Naive thymus-derived CD8-positive, alpha-beta T cell (primary cell): ENCODE results near the gene KNDC1. TPM values are rescaled to one million over a fixed set of nuclear protein-coding genes. Genes with fewer than 3 reads are reported as not detected.
A peak's percentile ranks its signal among the peaks of the same experiment; 100 is the strongest.

Experiments
- ATAC-seq, 2 donors: fragments of 150-1000 bp; cut with Tn5 transposase in 1 of 2; sonication (Bioruptor Pico), chemical (Tn5 transposase) in 1 of 2; 1 replicate in 1 of 2; 2 replicates in 1 of 2; pipeline ENCODE4 v1.10.0; 2021; ENCODE audit warnings: mild to moderate bottlenecking in 2 of 2, moderate library complexity in 2 of 2
- POLR2A ChIA-PET: fragments of 350-600 bp; sonication (Branson Sonifier 250); formaldehyde crosslinking; loops from one replicate; lab custom pipeline; 2021; ENCODE audit warnings: antibody characterized with exemption; lab: Charles Lee
- DNase-seq, 10 donors: peaks; one replicate each; pipeline versions ENCODE4 v3.0.0 to v3.0.0-alpha.2; 2020 to 2022
- H3K27ac Mint-ChIP-seq, 10 donors: one replicate each; pipeline ENCODE4 v1.8.0; 2020 to 2022; ENCODE audit warnings: mild to moderate bottlenecking in 10 of 10, mixed read lengths in 10 of 10, moderate library complexity in 4 of 10, inconsistent platforms in 1 of 10
- H3K27me3 Mint-ChIP-seq, 5 donors: one replicate each; pipeline ENCODE4 v1.8.0; 2021 to 2022; ENCODE audit warnings: mixed read lengths in 5 of 5
- H3K36me3 Mint-ChIP-seq, 3 donors: one replicate each; pipeline ENCODE4 v1.8.0; 2020 to 2022; ENCODE audit warnings: mixed read lengths in 3 of 3, mild to moderate bottlenecking in 2 of 3, inconsistent platforms in 1 of 3
- H3K4me1 Mint-ChIP-seq, 4 donors: one replicate each; pipeline ENCODE4 v1.8.0; 2021 to 2022; ENCODE audit warnings: mixed read lengths in 4 of 4
- H3K4me3 Mint-ChIP-seq, 10 donors: one replicate each; pipeline ENCODE4 v1.8.0; 2020 to 2022; ENCODE audit warnings: mild to moderate bottlenecking in 10 of 10, mixed read lengths in 10 of 10, moderate library complexity in 6 of 10, inconsistent platforms in 1 of 10
- H3K9me3 Mint-ChIP-seq, 9 donors: one replicate each; pipeline ENCODE4 v1.8.0; 2020 to 2022; ENCODE audit warnings: mixed read lengths in 9 of 9, mild to moderate bottlenecking in 3 of 9, inconsistent platforms in 1 of 9, moderate library complexity in 1 of 9
- polyA plus RNA-seq, 3 donors: library from polyadenylated mRNA; unstranded; fragments of 300-500 nt; fragmentation: Illumina TruSeq; gene quantifications; one replicate each; pipeline ENCODE4 v1.2.3, GENCODE V29; 2021
- total RNA-seq, 8 experiments: library from RNA in 2 of 8; stranded (reverse) in 2 of 8; gene quantifications; one replicate each; pipeline ENCODE4 v1.2.3 and lab custom pipeline; 2021 to 2026

Gene KNDC1
- total and polyA plus RNA-seq, 5 experiments from 2014 or later: 0.49 TPM; not detected in 4

DNA sequence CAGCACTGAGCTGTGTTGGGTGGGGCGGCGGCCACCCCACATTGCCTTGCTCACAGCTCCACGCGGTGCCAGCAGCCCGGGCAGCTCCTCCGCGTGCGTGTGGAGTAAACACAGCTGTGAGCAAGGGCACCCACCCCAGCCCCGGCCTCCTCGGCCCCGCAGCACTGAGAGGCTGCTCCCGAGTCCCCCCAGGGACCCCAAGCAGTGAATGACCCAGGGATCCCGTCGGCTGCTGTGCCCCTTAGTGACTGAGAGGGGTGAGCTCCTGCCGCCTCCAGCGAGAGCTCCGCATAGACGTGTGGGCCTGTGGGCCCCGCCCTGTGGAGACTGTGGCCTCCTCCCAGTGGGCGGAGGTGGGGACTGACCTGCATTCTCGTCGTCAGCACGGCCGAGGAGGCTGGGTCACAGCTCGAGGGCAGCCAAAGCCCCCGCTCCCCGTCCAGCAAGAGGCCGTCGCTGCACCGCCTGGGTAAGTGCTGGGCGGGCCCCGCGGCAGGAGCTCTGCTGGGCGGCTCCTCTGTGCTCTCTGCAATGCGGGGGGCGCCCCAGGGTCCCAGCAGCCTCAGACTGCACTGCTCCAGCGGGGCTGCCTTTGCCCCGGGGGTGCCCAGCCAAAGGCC lies 40.1 kb downstream of the KNDC1 start:
- DNase-seq: no peak

DNA sequence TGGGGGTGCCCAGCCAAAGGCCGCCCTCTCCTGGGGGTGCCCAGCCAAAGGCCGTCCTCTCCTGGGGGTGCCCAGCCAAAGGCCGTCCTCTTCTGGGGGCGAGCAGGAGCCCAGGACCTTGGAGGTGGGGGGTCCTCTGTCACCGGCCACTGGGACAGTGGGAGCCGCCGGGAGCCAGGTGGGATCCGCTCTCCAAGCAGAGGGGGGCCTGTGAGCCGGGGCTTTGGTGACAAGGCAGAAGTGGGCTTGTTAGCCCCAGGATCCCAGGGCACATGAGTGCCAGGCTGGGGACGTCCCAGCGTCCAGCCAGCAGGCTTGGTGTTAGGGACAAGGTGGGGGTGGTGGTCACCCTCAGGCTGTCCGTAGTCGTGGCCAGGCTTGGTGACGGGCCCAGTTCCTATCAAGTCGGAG lies 40.6 kb downstream of the KNDC1 start:
- ATAC-seq: no peak
- H3K27ac Mint-ChIP-seq: no peak overlapping the region
- no peaks in the 10 kb centered on the region for H3K9me3 Mint-ChIP-seq
- H3K4me1 Mint-ChIP-seq: no peaks in the 10 kb centered on the region
- H3K27me3 Mint-ChIP-seq: peaks cover 0 to 1% (median 0%) of the 10 kb centered on the region in 5 donors
- POLR2A ChIA-PET: no interaction called here
- DNase-seq: no peak
- no peak overlapping the region for H3K4me3 Mint-ChIP-seq
- H3K36me3 Mint-ChIP-seq: no peaks in the 10 kb centered on the region

More for the DNA sequence above, 40.1 kb downstream of the KNDC1 start:
- H3K4me1 Mint-ChIP-seq: no peaks in the 10 kb centered on the region
- H3K36me3 Mint-ChIP-seq: no peaks in the 10 kb centered on the region
- no peaks in the 10 kb centered on the region for H3K9me3 Mint-ChIP-seq
- H3K27ac Mint-ChIP-seq: no peak overlapping the region
- H3K4me3 Mint-ChIP-seq: no peak overlapping the region
- H3K27me3 Mint-ChIP-seq: peaks cover 0 to 1% (median under 1%) of the 10 kb centered on the region in 5 donors
- ATAC-seq: no peak
- POLR2A ChIA-PET: no interaction called here

DNA sequence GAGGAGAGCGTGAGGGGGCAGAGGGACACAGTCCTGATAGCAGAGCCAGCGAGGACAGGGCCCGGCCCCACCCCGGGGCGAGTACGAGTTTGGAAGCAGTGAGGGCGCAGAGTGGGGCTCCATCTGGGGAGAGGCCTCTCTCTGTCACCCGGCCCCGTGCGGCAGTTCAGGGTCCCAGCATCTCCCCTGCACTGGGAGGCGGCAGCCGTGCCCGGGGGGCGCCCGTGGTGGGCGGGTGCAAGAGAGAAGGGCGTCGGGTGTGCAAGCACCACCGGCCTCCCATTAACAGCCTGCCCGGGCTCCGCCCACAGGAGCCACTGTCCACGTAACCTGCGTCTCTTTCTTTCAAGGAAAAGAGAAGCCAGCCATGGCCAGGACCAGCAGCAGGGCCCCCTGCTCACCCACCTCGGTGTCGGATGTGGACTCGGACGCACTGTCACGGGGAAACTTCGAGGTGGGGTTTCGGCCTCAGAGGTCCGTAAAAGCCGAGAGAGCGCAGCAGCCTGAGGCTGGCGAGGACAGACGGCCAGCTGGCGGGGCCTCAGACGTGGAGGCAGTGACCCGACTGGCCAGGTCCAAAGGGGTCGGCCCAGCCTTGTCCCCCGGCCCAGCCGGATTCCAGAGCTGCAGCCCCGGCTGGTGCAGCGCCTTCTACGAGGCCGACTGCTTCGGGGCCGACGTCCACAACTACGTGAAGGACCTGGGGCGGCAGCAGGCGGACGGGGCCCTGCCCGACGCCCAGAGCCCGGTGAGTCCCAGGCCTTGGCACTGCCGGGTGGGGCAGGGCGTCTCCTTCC lies 41.3 kb downstream of the KNDC1 start:
- Mint-ChIP-seq H3K4me3 (no peak overlapping the region), H3K36me3 (no peaks in the 10 kb centered on the region), H3K4me1 (no peaks in the 10 kb centered on the region), H3K27ac (no peak overlapping the region), H3K9me3 (no peaks in the 10 kb centered on the region), H3K27me3 (peaks cover 0 to 1% (median 0%) of the 10 kb centered on the region in 5 donors)
- DNase-seq (no peak), ATAC-seq (no peak)
- POLR2A ChIA-PET: no interaction called here

DNA sequence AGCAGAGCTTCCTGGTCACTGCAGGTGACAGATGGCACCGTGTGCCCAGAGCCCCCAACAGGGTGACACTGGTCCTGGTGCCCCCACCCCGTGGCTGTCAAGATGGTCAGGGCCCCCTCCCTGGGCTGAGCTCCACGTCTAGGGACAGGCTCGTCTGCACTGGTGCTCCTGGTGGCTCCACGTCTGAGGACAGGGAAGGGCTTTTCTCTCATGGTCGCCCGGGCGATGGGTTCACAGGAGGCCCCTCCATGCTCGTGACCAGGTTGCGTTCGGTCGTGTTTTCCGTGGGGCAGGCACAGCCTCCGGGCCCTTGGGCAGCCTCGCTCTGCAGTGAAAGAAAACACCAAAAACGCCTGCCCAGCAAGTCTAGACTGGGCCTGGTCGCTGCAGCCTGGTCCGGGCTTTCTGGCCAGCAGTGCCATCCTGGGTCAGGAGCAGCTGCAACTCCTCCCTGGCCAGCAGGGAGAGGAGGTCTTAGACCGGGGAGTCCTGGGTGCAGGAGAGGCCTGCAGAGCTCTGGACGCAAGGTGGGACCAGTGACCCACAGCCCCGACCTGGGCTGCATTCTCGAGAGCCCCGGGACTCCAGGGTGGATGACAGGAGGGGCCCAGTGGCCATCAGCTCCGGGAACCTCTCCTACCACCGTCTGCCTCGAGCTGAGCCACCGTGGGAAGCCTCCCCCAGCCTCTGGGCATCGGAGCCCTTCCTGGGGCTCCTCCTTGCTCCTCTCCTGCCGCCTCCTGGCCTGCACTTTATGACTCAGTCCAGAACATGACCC lies 42.1 kb downstream of the KNDC1 start:
- POLR2A ChIA-PET: no interaction called here
- ATAC-seq: no peak
- no peaks in the 10 kb centered on the region for H3K9me3 Mint-ChIP-seq
- H3K4me3 Mint-ChIP-seq: no peak overlapping the region
- DNase-seq: no peak
- no peaks in the 10 kb centered on the region for H3K4me1 Mint-ChIP-seq
- peaks cover 0 to 1% (median 0%) of the 10 kb centered on the region in 5 donors for H3K27me3 Mint-ChIP-seq
- H3K36me3 Mint-ChIP-seq: no peaks in the 10 kb centered on the region
- no peak overlapping the region for H3K27ac Mint-ChIP-seq

DNA sequence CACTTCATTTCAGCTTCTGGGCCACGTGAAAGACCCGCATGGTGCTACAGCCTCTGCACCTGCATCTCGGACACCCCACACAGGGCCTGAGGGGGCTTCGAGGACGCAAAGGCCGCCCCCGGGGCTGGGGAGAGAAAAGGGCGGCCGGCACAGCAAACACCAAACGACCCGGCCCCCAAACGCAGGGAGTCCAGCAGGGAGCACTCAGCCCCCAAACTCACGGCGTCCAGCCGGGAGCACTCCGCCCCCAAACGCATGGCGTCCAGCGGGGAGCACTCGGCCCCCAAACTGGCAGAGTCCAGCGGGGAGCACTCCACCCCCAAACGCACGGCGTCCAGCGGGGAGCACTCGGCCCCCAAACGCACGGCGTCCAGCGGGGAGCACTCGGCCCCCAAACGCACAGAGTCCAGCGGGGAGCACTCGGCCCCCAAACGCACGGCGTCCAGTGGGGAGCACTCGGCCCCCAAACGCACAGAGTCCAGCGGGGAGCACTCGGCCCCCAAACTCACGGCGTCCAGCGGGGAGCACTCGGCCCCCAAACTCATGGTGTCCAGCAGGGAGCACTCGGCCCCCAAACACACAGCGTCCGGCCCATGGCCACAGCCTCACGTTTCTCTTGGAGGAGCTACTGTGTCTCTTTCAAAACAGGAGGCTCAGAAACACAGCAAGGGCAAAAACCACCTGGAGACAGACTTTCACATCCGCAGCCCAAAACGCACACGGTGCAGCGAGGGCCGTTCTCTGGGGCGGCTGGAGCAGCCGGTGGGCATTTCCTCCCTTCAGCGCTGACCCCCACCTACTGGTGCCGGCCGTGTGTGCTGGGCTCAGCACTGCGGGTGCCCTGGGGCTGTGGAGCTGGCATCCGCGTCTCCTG lies 43.0 kb downstream of the KNDC1 start:
- Mint-ChIP-seq H3K36me3 (no peaks in the 10 kb centered on the region), H3K27ac (no peak overlapping the region), H3K9me3 (no peaks in the 10 kb centered on the region), H3K27me3 (peaks cover 0 to 1% (median 0%) of the 10 kb centered on the region in 5 donors), H3K4me3 (no peak overlapping the region), H3K4me1 (no peaks in the 10 kb centered on the region)
- no peak for DNase-seq
- no peak for ATAC-seq
- POLR2A ChIA-PET: no interaction called here

DNA sequence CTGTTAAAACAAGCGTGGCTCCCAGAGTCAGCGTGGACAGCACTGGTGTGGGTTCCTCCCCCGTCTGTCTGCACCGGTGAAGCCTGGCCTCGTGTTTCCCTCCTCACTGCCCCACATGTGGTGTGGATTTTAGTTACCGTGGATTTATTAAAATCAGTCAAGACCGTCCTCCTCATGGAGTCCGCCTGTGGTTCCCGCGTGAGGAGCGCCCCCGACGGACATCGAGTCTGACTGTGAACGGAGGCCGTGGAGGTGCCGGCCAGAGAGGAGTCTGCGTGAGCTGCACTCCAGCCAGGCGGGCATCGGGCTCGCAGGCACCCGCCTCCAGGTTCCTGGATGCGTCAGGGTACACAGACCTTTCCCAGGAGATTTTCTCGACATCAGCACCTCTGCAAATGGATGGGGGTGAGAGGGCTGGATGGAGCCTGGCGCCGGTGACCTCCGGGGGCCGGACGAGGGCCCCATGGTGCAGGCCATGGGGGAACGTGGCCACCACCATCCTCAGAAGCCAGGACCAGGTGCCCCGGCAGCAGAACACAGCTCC lies 43.7 kb downstream of the KNDC1 start:
- POLR2A ChIA-PET: no interaction called here
- no peak for ATAC-seq
- H3K9me3 Mint-ChIP-seq: no peaks in the 10 kb centered on the region
- H3K27ac Mint-ChIP-seq: no peak overlapping the region
- peaks cover 0 to 1% (median 0%) of the 10 kb centered on the region in 5 donors for H3K27me3 Mint-ChIP-seq
- DNase-seq: no peak
- no peaks in the 10 kb centered on the region for H3K36me3 Mint-ChIP-seq
- H3K4me1 Mint-ChIP-seq: no peaks in the 10 kb centered on the region
- no peak overlapping the region for H3K4me3 Mint-ChIP-seq

DNA sequence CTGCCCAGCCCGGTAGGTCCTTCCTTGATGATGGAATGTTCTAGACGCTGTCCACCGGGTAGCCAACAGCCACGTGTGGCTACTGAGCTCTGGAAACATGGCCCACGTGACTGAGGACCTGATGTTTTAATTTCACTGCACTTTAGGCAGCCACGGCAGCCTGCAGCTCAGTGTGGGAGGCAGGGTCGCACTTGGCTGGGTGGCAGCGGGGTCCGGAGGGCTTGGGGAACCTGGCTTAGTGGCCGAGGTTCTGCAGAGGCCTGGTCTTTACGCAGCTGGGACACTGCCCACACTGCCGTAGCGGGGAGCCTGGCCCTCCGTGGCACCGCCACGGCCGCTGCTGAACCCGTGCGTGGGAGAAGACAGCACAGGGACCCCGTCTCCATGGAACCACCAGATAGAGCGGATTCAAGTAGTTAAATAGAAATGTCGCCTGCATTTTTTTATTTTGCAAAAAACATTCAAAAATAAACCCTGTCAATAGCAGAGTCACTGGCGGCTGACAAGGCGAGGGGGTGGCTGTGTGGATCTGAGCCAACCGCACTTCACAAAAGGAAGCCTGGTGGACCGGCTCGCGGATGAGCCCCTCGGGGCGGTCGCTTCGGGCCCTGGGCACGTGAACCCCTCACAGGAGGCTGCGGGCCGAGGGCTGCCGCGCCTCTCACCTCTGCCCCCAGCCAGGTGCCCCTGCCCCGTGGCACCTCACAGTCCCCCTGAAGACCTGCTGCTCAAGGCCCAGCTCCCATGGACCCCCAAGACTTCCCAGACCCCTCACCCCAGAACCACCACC lies 44.4 kb downstream of the KNDC1 start:
- H3K36me3 Mint-ChIP-seq: no peaks in the 10 kb centered on the region
- POLR2A ChIA-PET: no interaction called here
- H3K27me3 Mint-ChIP-seq: peaks cover 0 to 1% (median 0%) of the 10 kb centered on the region in 5 donors
- DNase-seq (no peak), ATAC-seq (no peak)
- no peak overlapping the region for H3K4me3 Mint-ChIP-seq
- H3K27ac Mint-ChIP-seq: no peak overlapping the region
- H3K9me3 Mint-ChIP-seq: no peaks in the 10 kb centered on the region
- no peaks in the 10 kb centered on the region for H3K4me1 Mint-ChIP-seq

DNA sequence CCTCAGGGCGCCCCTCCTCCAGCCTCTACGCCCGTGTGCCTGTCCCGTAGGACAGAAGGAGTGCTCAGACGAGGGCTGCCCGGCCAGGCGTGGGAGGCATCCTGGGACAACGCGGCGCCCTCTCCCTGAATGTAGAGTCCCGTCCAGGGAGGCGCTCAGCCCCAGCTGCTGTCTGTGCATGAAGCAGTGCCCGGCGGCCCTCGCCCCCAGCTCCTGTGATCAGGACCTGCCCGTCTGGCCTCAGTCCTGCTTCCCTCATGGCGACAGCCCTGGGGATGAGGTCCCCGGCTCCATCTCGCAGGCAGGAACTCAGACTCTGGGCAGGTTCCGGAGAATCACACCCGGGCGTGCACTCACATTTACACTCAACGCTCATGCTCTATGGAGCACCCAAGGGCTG lies 45.1 kb downstream of the KNDC1 start:
- no peaks in the 10 kb centered on the region for H3K9me3 Mint-ChIP-seq
- H3K36me3 Mint-ChIP-seq: no peaks in the 10 kb centered on the region
- no peak for DNase-seq
- no peak overlapping the region for H3K27ac Mint-ChIP-seq
- H3K4me3 Mint-ChIP-seq: no peak overlapping the region
- H3K4me1 Mint-ChIP-seq: no peaks in the 10 kb centered on the region
- POLR2A ChIA-PET: no interaction called here
- no peak for ATAC-seq
- peaks cover 0 to 1% (median 0%) of the 10 kb centered on the region in 5 donors for H3K27me3 Mint-ChIP-seq

- Mint-ChIP-seq H3K27me3 (peaks cover 0 to 6% (median 3%) of the 10 kb centered on the region in 5 donors), H3K4me3 (no peak overlapping the region), H3K27ac (no peak overlapping the region), H3K9me3 (no peaks in the 10 kb centered on the region), H3K4me1 (peaks cover 0 to 4% (median under 1%) of the 10 kb centered on the region in 4 donors), H3K36me3 (no peaks in the 10 kb centered on the region)
- no peak for ATAC-seq
- POLR2A ChIA-PET: no interaction called here
- no peak for DNase-seq
These were observed 46.5 kb downstream of the KNDC1 start for GRCh38 chr10:133206356-133207040.

GRCh38 chr10:133207041-133207600 lies 47.1 kb downstream of the KNDC1 start:
- peaks cover 0 to 4% (median under 1%) of the 10 kb centered on the region in 4 donors for H3K4me1 Mint-ChIP-seq
- peaks cover 0 to 12% (median 3%) of the 10 kb centered on the region in 5 donors for H3K27me3 Mint-ChIP-seq
- no peak overlapping the region for H3K27ac Mint-ChIP-seq
- DNase-seq (peak in 1 of 10 donors; percentile 1), ATAC-seq (no peak)
- H3K9me3 Mint-ChIP-seq: no peaks in the 10 kb centered on the region
- POLR2A ChIA-PET: no interaction called here
- H3K36me3 Mint-ChIP-seq: no peaks in the 10 kb centered on the region
- no peak overlapping the region for H3K4me3 Mint-ChIP-seq

DNA sequence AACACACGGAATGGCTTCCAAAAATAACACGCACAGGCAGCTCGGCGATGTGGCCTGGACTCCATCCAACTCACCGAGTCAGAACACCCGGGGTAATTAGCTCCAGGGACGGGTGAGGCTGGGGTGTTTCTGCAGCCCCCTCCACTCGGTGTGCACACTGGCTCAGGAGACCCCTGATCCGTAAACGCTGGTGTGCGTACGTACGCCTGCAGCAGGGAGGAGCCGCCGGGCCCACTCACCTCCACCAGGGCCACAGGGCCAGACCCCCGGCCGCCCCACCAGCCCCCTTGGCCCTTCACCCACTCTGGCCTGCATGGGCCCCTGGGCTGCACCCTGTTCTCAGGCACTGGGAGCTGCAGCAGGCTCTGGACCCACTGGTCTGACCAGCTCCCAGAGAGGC lies 47.6 kb downstream of the KNDC1 start:
- Mint-ChIP-seq H3K4me1 (peaks cover 0 to 4% (median under 1%) of the 10 kb centered on the region in 4 donors), H3K36me3 (no peaks in the 10 kb centered on the region), H3K9me3 (no peaks in the 10 kb centered on the region), H3K27me3 (peaks cover 0 to 14% (median 3%) of the 10 kb centered on the region in 5 donors), H3K27ac (no peak overlapping the region), H3K4me3 (no peak overlapping the region)
- no peak for ATAC-seq
- no peak for DNase-seq
- POLR2A ChIA-PET: no interaction called here
